GM21723 (cell line): ENCODE results near the gene FBLN5.
"Not testable (repeated sequence)": the region's sequence is repeated elsewhere in the genome, so short reads cannot be mapped to it uniquely, and the experiment has no call there.

Experiments
- ATAC-seq: cut with Tn5 transposase; IDR thresholded peaks from one replicate; pipeline ENCODE4 v1.9.1; 2021; ENCODE audit warnings: mild to moderate bottlenecking, moderate library complexity; ENCODE audit not compliant: unreplicated experiment

The FBLN5 gene

GRCh38 chr14:91911474-91912032, 35.9 kb downstream of the FBLN5 start:
- ATAC-seq, result peak; percentile 82

GRCh38 chr14:91910196-91910595, 37.3 kb downstream of the FBLN5 start:
- ATAC-seq, result no peak

GRCh38 chr14:91906374-91906773, 41.1 kb downstream of the FBLN5 start:
- ATAC-seq, result no peak

GRCh38 chr14:91904956-91905645, 42.4 kb downstream of the FBLN5 start:
- no peak for ATAC-seq

- no peak for ATAC-seq
Observed at GRCh38 chr14:91904483-91904882, 43.0 kb downstream of the FBLN5 start.

GRCh38 chr14:91903070-91903469, 44.4 kb downstream of the FBLN5 start:
- ATAC-seq, result no peak

- no peak for ATAC-seq
Observed at GRCh38 chr14:91902336-91902735, 45.2 kb downstream of the FBLN5 start.

- no peak for ATAC-seq
Observed at GRCh38 chr14:91901449-91902226, 45.9 kb downstream of the FBLN5 start.

GRCh38 chr14:91899806-91900205, 47.7 kb downstream of the FBLN5 start:
- ATAC-seq, result no peak

- ATAC-seq, result no peak
Observed at GRCh38 chr14:91899213-91899612, 48.3 kb downstream of the FBLN5 start.

- no peak for ATAC-seq
Observed at GRCh38 chr14:91898372-91898771, 49.1 kb downstream of the FBLN5 start.

- not testable (repeated sequence) for ATAC-seq
Observed at GRCh38 chr14:91897716-91898115, 49.8 kb downstream of the FBLN5 start.

- ATAC-seq, result no peak
Observed at GRCh38 chr14:91897106-91897701, 50.3 kb downstream of the FBLN5 start.

GRCh38 chr14:91896419-91896818, 51.1 kb downstream of the FBLN5 start:
- no peak for ATAC-seq

GRCh38 chr14:91893669-91894068, 53.8 kb downstream of the FBLN5 start:
- no peak for ATAC-seq

- ATAC-seq, result no peak
Observed at GRCh38 chr14:91893007-91893406, 54.5 kb downstream of the FBLN5 start.

- no peak for ATAC-seq
Observed at GRCh38 chr14:91891721-91892220, 55.7 kb downstream of the FBLN5 start.

GRCh38 chr14:91891101-91891500, 56.4 kb downstream of the FBLN5 start:
- no peak for ATAC-seq

- no peak for ATAC-seq
Observed at GRCh38 chr14:91890291-91890749, 57.2 kb downstream of the FBLN5 start.

GRCh38 chr14:91889477-91890211, 57.9 kb downstream of the FBLN5 start:
- no peak for ATAC-seq
